RWPE2 (cell line): Measurements from ENCODE around the gene MACF1.

Source experiments
- ATAC-seq: fragments of 200-7000 bp; cut with Tn5 transposase; 3 replicates; pipeline ENCODE4 v1.9.1; 2021; ENCODE audit warnings: low read depth
- DNase-seq: peaks from one replicate; pipeline ENCODE4 v3.0.0-alpha.2; 2020; ENCODE audit warnings: low spot score
- H3K27ac ChIP-seq: fragments of 450-650 bp; 2 replicates; pipeline ENCODE4 v1.5.1; 2017; ENCODE audit warnings: mild to moderate bottlenecking; ENCODE audit not compliant: poor library complexity, severe bottlenecking
- H3K27me3 ChIP-seq: fragments of 250-450 bp; sonication (Bioruptor Pico); 2 replicates; pipeline ENCODE4 v1.5.1; 2021; ENCODE audit warnings: mild to moderate bottlenecking, moderate library complexity; ENCODE audit not compliant: insufficient read depth, poor library complexity, severe bottlenecking
- H3K36me3 ChIP-seq: fragments of 250-450 bp; sonication (Bioruptor Pico); 2 replicates; pipeline ENCODE4 v1.5.1; 2020; ENCODE audit warnings: low read depth, mild to moderate bottlenecking, moderate library complexity
- H3K4me1 ChIP-seq: fragments of 250-450 bp; sonication (Bioruptor Pico); 2 replicates; pipeline ENCODE4 v1.5.1; 2021; ENCODE audit warnings: mild to moderate bottlenecking, moderate library complexity; ENCODE audit not compliant: insufficient read depth, poor library complexity, severe bottlenecking
- H3K4me3 ChIP-seq: fragments of 250-450 bp; sonication (Bioruptor Pico); 2 replicates; pipeline ENCODE4 v1.5.1; 2021; ENCODE audit warnings: mild to moderate bottlenecking, moderate library complexity; ENCODE audit not compliant: severe bottlenecking
- H3K9me3 ChIP-seq: fragments of 250-450 bp; sonication (Bioruptor Pico); 2 replicates; pipeline ENCODE4 v1.5.1; 2021; ENCODE audit warnings: mild to moderate bottlenecking, moderate library complexity; ENCODE audit not compliant: severe bottlenecking
- CTCF ChIP-seq: fragments of 450-650 bp; IDR thresholded peaks from one replicate; pipeline ENCODE4 v1.5.1; 2017; ENCODE audit warnings: mild to moderate bottlenecking, moderate library complexity; ENCODE audit not compliant: poor library complexity, severe bottlenecking

The MACF1 gene

GRCh38 chr1:39328095-39328494 lies 123.6 kb downstream of the MACF1 start:
- ATAC-seq (no peak), DNase-seq (no peak)
- no peaks in the 10 kb centered on the region for H3K4me1 ChIP-seq
- H3K9me3 ChIP-seq, result no peaks in the 10 kb centered on the region
- no peak overlapping the region for H3K27ac ChIP-seq
- H3K36me3 ChIP-seq, result peaks cover 89% of the 10 kb centered on the region
- no peaks in the 10 kb centered on the region for H3K27me3 ChIP-seq
- no peak for TF ChIP-seq CTCF
- H3K4me3 ChIP-seq, result no peak overlapping the region

DNA sequence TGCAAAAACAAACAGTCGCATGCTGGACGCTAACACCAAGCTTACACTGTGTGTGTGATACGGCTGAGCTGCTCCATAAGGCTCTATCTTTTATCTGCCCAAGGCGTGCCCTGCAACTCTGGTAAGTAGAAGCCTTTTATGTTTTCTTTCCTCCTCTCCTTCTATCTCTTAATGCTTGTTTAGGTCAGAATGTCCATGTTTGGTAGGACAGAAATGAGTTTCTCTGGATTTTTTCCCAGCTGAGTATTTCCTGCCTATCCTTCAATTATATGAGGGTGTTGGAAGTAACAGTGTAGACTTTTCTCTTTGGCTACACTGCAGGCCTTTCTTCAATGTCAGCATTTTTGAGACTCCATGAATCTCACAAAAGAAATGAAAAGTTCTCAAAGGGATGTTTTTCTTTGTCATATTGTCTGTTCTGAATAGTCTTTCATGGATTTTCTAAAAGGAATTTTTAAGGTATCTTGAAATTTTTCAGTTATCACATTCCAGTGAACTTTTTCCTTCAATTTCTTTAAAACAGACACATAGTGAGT lies 124.2 kb downstream of the MACF1 start:
- Histone ChIP-seq H3K27me3 (no peaks in the 10 kb centered on the region), H3K9me3 (no peaks in the 10 kb centered on the region), H3K4me1 (no peaks in the 10 kb centered on the region), H3K36me3 (peaks cover 85% of the 10 kb centered on the region), H3K27ac (no peak overlapping the region), H3K4me3 (no peak overlapping the region)
- no peak for DNase-seq
- no peak for ATAC-seq
- no peak for TF ChIP-seq CTCF

DNA sequence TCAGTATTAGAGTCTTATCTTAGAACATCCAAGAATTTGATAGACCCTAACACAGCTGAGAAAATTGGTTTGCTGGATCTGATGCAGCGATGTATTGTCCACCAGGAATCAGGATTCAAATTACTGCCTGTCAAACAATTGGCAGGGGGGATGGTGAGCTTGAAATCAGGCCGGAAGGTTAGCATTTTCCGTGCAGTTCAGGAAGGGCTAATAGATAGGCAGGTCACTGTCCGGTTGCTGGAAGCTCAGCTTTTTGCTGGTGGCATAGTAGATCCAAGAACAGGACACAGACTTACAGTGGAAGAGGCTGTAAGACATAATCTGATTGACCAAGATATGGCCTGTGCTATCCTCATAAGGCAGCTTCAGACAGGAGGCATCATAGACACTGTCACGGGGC lies 127.2 kb downstream of the MACF1 start:
- Histone ChIP-seq H3K27ac (no peak overlapping the region), H3K27me3 (no peaks in the 10 kb centered on the region), H3K9me3 (no peaks in the 10 kb centered on the region), H3K4me3 (no peak overlapping the region), H3K4me1 (no peaks in the 10 kb centered on the region), H3K36me3 (peaks cover 77% of the 10 kb centered on the region)
- ATAC-seq, result no peak
- no peak for TF ChIP-seq CTCF
- DNase-seq, result no peak

- H3K4me3 ChIP-seq, result no peak overlapping the region
- H3K36me3 ChIP-seq, result peaks cover 77% of the 10 kb centered on the region
- H3K4me1 ChIP-seq, result no peaks in the 10 kb centered on the region
- no peaks in the 10 kb centered on the region for H3K9me3 ChIP-seq
- no peak for ATAC-seq
- TF ChIP-seq CTCF, result no peak
- no peaks in the 10 kb centered on the region for H3K27me3 ChIP-seq
- no peak for DNase-seq
- no peak overlapping the region for H3K27ac ChIP-seq
These were observed 127.8 kb downstream of the MACF1 start for GRCh38 chr1:39332291-39332690.

- H3K36me3 ChIP-seq, result peaks cover 74% of the 10 kb centered on the region
These were observed 128.3 kb downstream of the MACF1 start for GRCh38 chr1:39332828-39333227.

More at GRCh38 chr1:39332828-39333227, 128.3 kb downstream of the MACF1 start:
- no peak for ATAC-seq
- Histone ChIP-seq H3K9me3 (no peaks in the 10 kb centered on the region), H3K27me3 (no peaks in the 10 kb centered on the region), H3K4me1 (no peaks in the 10 kb centered on the region), H3K27ac (no peak overlapping the region), H3K4me3 (no peak overlapping the region)
- TF ChIP-seq CTCF, result no peak
- no peak for DNase-seq
